Trophoblast cell (in vitro differentiated cells and primary cell): ENCODE results near the gene CDKAL1.

Experiments used
- DNase-seq, 2 donors: peaks; one replicate each; pipeline ENCODE4 v3.0.0-alpha.2; 2016
- H2AFZ ChIP-seq: 2 replicates; pipeline ENCODE4 v1.6.1; 2013; ENCODE audit warnings: low read length, moderate library complexity, mild to moderate bottlenecking; ENCODE audit not compliant: insufficient read depth, poor library complexity
- H2AK5ac ChIP-seq: 2 replicates; pipeline ENCODE4 v1.6.1; 2013; ENCODE audit warnings: mild to moderate bottlenecking, low read length
- H2BK120ac ChIP-seq: 2 replicates; pipeline ENCODE4 v1.6.1; 2013; ENCODE audit warnings: low read length, mild to moderate bottlenecking, moderate library complexity; ENCODE audit not compliant: insufficient read depth, poor library complexity
- H2BK12ac ChIP-seq: 2 replicates; pipeline ENCODE4 v1.6.1; 2013; ENCODE audit warnings: mild to moderate bottlenecking, low read length, moderate library complexity
- H2BK5ac ChIP-seq: 2 replicates; pipeline ENCODE4 v1.6.1; 2013; ENCODE audit warnings: low read length, low read depth, moderate library complexity, mild to moderate bottlenecking; ENCODE audit not compliant: poor library complexity
- H3K14ac ChIP-seq: 2 replicates; pipeline ENCODE4 v1.6.1; 2013; ENCODE audit warnings: mild to moderate bottlenecking, low read length
- H3K18ac ChIP-seq: 2 replicates; pipeline ENCODE4 v1.6.1; 2013; ENCODE audit warnings: mild to moderate bottlenecking, low read length
- H3K23ac ChIP-seq: 2 replicates; pipeline ENCODE4 v1.6.1; 2013; ENCODE audit warnings: low read length
- H3K27ac ChIP-seq: 2 replicates; pipeline ENCODE4 v1.5.1; 2013; ENCODE audit warnings: low read depth, mild to moderate bottlenecking, inconsistent platforms, low read length, moderate library complexity
- H3K27me3 ChIP-seq: 2 replicates; pipeline ENCODE4 v1.6.1; 2013; ENCODE audit warnings: inconsistent platforms, mild to moderate bottlenecking, low read length, moderate library complexity; ENCODE audit not compliant: insufficient read depth
- H3K36me3 ChIP-seq, 2 experiments: 1 replicate in 1 of 2; 2 replicates in 1 of 2; pipeline ENCODE4 v1.6.1; 2013; ENCODE audit warnings: low read length in 2 of 2, mild to moderate bottlenecking in 2 of 2, moderate library complexity in 1 of 2; ENCODE audit not compliant: insufficient read depth in 2 of 2, control insufficient read depth in 1 of 2
- H3K4ac ChIP-seq: 2 replicates; pipeline ENCODE4 v1.6.1; 2013; ENCODE audit warnings: low read depth, mild to moderate bottlenecking, low read length, moderate library complexity
- H3K4me1 ChIP-seq, 2 experiments: 1 replicate in 1 of 2; 2 replicates in 1 of 2; pipeline ENCODE4 v1.6.1; 2013; ENCODE audit warnings: low read length in 2 of 2, mild to moderate bottlenecking in 2 of 2, moderate library complexity in 1 of 2; ENCODE audit not compliant: insufficient read depth in 2 of 2, control insufficient read depth in 1 of 2
- H3K4me2 ChIP-seq: 2 replicates; pipeline ENCODE4 v1.6.1; 2013; ENCODE audit warnings: inconsistent platforms, mild to moderate bottlenecking, low read length, moderate library complexity
- H3K4me3 ChIP-seq: 2 replicates; pipeline ENCODE4 v1.5.1; 2013; ENCODE audit warnings: mild to moderate bottlenecking, low read depth, low read length, inconsistent platforms
- H3K79me1 ChIP-seq: one replicate; pipeline ENCODE4 v1.6.1; 2013; ENCODE audit warnings: low read length
- H3K79me2 ChIP-seq: 2 replicates; pipeline ENCODE4 v1.6.1; 2013; ENCODE audit warnings: low read length, mild to moderate bottlenecking; ENCODE audit not compliant: control insufficient read depth, insufficient read depth, poor library complexity
- H3K9ac ChIP-seq: 2 replicates; pipeline ENCODE4 v1.6.1; 2013; ENCODE audit warnings: mild to moderate bottlenecking, low read length
- H3K9me3 ChIP-seq: 2 replicates; pipeline ENCODE4 v1.6.1; 2013; ENCODE audit warnings: low read depth, mild to moderate bottlenecking, control low read depth, inconsistent platforms, low read length; ENCODE audit not compliant: insufficient read depth
- H4K12ac ChIP-seq: 2 replicates; pipeline ENCODE4 v1.6.1; 2013; ENCODE audit warnings: low read depth, mild to moderate bottlenecking, low read length, moderate library complexity
- H4K8ac ChIP-seq: 2 replicates; pipeline ENCODE4 v1.6.1; 2013; ENCODE audit warnings: low read depth, mild to moderate bottlenecking, low read length, moderate library complexity
- H4K91ac ChIP-seq: one replicate; pipeline ENCODE4 v1.6.1; 2013; ENCODE audit warnings: low read depth, mild to moderate bottlenecking, low read length, moderate library complexity
- WGBS: extraction: QIAGEN DNeasy Blood & Tissue Kit; methylation state at CpG from one replicate; pipeline ENCODE4 v1.1.7; 2013; ENCODE audit warnings: missing lambda C conversion rate; ENCODE audit not compliant: insufficient read length, insufficient coverage; ENCODE audit errors: extremely low coverage; 5-methylcytosine and 5-hydroxymethylcytosine counted together

The CDKAL1 gene

DNA sequence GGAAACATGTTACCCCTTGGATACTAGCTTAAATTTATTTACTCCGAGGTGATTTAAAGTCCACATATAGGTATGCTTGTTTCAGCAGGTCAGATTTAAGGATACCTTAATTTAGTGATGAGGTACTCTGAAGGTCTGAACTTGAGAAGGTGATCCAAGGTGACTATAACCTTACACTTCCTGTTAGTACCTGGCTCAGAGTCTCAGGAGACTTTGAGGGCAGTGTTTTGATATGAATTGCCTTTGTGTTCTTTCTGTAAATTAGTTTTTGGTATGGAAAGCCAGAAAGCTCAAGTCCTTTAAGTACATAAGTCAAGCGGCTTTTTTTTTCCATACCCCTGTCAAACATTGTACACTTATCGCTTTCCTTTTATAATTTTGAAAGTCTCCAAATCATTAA is 489.0 kb downstream of the CDKAL1 start:
- H2BK120ac ChIP-seq: no peak overlapping the region
- H3K27me3 ChIP-seq: no peaks in the 10 kb centered on the region
- no peak overlapping the region for H3K4me2 ChIP-seq
- no peaks in the 10 kb centered on the region for H3K36me3 ChIP-seq
- H2AFZ ChIP-seq: no peak overlapping the region
- H3K27ac ChIP-seq: no peak overlapping the region
- H3K9me3 ChIP-seq: no peaks in the 10 kb centered on the region
- H3K4me1 ChIP-seq: peaks cover 6 to 7% of the 10 kb centered on the region in 2 experiments
- H3K9ac ChIP-seq: no peak overlapping the region
- H4K91ac ChIP-seq: no peak overlapping the region
- no peak overlapping the region for H2AK5ac ChIP-seq
- no peak overlapping the region for H3K4ac ChIP-seq
- no CpG with 5 or more reads among the region's 3 CpGs for WGBS
- H4K12ac ChIP-seq: no peak overlapping the region
- H4K8ac ChIP-seq: no peak overlapping the region
- no peak overlapping the region for H2BK12ac ChIP-seq
- H3K23ac ChIP-seq: no peak overlapping the region
- H3K18ac ChIP-seq: no peak overlapping the region
- H3K79me2 ChIP-seq: no peaks in the 10 kb centered on the region
- no peak overlapping the region for H2BK5ac ChIP-seq
- H3K14ac ChIP-seq: no peak overlapping the region
- DNase-seq: no peak
- H3K4me3 ChIP-seq: no peak overlapping the region
- peaks cover 8% of the 10 kb centered on the region for H3K79me1 ChIP-seq

DNA sequence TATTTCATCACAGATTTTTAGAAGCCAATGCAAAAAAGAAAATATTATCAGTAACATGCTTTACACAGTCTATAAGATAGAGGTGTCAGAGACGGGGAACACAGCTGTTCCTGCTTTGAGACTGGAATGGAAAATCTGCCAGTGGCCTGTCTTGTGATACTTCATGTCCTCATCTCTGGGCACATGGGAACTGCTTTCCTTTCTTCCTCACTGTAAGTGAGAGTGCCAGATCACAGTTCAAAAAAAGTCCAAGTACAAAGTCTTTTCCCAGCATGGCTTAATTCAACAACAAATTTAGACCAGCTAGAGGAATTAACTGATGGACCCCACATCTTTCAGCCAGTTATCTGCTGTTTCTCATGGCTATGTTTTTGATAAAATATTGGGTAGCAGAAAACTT is 490.4 kb downstream of the CDKAL1 start:
- Histone ChIP-seq H3K79me2 (no peaks in the 10 kb centered on the region), H2BK120ac (peak overlapping the region; percentile 31), H2BK12ac (no peak overlapping the region), H3K36me3 (no peaks in the 10 kb centered on the region), H3K14ac (no peak overlapping the region), H2BK5ac (no peak overlapping the region), H4K12ac (no peak overlapping the region), H3K27ac (no peak overlapping the region), H4K91ac (no peak overlapping the region), H3K9ac (no peak overlapping the region), H2AK5ac (no peak overlapping the region), H3K4me3 (no peak overlapping the region), H3K18ac (no peak overlapping the region), H3K4me1 (peaks cover 6 to 7% of the 10 kb centered on the region in 2 experiments), H3K4ac (no peak overlapping the region), H3K9me3 (no peaks in the 10 kb centered on the region), H3K27me3 (no peaks in the 10 kb centered on the region), H3K23ac (no peak overlapping the region), H4K8ac (no peak overlapping the region), H3K4me2 (no peak overlapping the region), H3K79me1 (peaks cover 8% of the 10 kb centered on the region), H2AFZ (no peak overlapping the region)
- no CpG with 5 or more reads among the region's 1 CpG for WGBS
- no peak for DNase-seq

DNA sequence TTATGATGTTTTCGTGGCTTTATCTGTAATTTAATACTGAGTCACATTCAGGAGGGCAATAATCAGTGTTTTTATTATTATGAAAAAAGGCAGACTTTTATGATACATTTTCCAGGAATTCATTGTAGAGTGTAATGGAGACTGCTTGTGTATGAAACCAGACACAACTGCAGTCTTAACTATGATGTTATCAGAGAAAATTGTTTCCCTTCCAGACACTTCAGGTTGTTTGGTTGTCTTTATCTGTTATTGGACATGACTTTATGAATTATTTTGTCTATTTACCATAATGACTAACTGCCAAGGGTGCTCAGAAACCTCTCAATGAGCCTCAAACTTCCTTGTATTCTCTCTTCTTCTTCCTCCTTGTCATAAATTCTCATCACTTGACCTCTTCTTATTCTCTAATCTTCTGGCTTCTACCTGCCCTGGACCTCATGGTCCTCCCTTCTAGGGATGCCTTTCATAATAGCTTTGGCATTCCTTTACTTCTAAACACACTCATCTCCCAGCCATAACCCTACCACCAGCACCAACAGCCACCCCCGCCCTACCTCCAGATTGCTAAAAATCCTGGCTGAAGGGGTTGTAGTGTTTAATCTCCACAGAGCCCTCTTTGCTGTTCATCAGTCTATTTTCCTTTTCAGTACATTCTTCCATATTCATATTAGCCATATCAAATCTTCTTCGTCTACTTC is 492.5 kb downstream of the CDKAL1 start:
- Histone ChIP-seq H4K91ac (peak overlapping the region; percentile 43), H3K18ac (no peak overlapping the region), H3K4me2 (no peak overlapping the region), H3K27ac (peak overlapping the region; percentile 12), H3K14ac (no peak overlapping the region), H2AK5ac (no peak overlapping the region), H2BK120ac (peak overlapping the region; percentile 52), H2BK5ac (no peak overlapping the region), H4K8ac (peak overlapping the region; percentile 61), H3K9me3 (no peaks in the 10 kb centered on the region), H3K79me2 (no peaks in the 10 kb centered on the region), H3K9ac (no peak overlapping the region), H3K79me1 (peaks cover 8% of the 10 kb centered on the region), H2AFZ (no peak overlapping the region), H3K4me1 (peaks cover 6 to 7% of the 10 kb centered on the region in 2 experiments), H3K23ac (no peak overlapping the region), H3K4ac (no peak overlapping the region), H3K4me3 (no peak overlapping the region), H2BK12ac (no peak overlapping the region), H3K27me3 (no peaks in the 10 kb centered on the region), H4K12ac (no peak overlapping the region), H3K36me3 (no peaks in the 10 kb centered on the region)
- DNase-seq: peak; percentile 63 to 77
- WGBS: 100% methylated on average over 1 of the region's 3 CpGs

DNA sequence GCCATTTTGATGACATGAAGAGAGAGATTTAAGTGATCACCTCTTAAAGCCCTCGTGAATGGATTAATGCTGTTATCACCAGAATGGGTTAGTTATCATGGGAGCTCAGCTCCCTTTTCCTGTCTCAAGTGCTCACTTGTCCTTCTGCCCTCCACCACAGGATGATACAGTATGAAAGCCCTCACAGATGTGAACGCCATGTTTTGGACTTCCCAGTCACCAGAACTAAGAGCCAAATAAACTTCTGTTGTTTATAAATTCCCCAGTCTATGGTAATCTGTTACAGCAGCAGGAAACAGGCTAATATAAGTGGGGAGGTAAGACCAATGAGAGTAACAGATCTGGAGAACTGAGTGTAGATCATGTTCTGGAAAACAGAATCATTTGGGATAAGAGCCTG is 493.2 kb downstream of the CDKAL1 start:
- Histone ChIP-seq H4K12ac (no peak overlapping the region), H2BK120ac (peak overlapping the region; percentile 77), H3K27me3 (no peaks in the 10 kb centered on the region), H2AK5ac (no peak overlapping the region), H2BK5ac (no peak overlapping the region), H3K18ac (peak overlapping the region; percentile 66), H3K14ac (no peak overlapping the region), H2BK12ac (peak overlapping the region; percentile 87), H3K9ac (no peak overlapping the region), H4K91ac (peak overlapping the region; percentile 72), H2AFZ (no peak overlapping the region), H4K8ac (no peak overlapping the region), H3K79me1 (peaks cover 6% of the 10 kb centered on the region), H3K23ac (no peak overlapping the region), H3K36me3 (no peaks in the 10 kb centered on the region), H3K27ac (peak overlapping the region; percentile 27), H3K9me3 (no peaks in the 10 kb centered on the region), H3K4me2 (no peak overlapping the region), H3K4me1 (peaks cover 3 to 4% of the 10 kb centered on the region in 2 experiments), H3K4me3 (no peak overlapping the region), H3K4ac (peak overlapping the region; percentile 64), H3K79me2 (no peaks in the 10 kb centered on the region)
- no peak for DNase-seq
- no CpG with 5 or more reads among the region's 2 CpGs for WGBS
